GM21515 (cell line): ENCODE measurements around the gene CIB2.
"Not testable (repeated sequence)": the region's sequence is repeated elsewhere in the genome, so short reads cannot be mapped to it uniquely, and the experiment has no call there.

ENCODE experiments used
- ATAC-seq: cut with Tn5 transposase; IDR thresholded peaks from one replicate; pipeline ENCODE4 v1.9.1; 2021; ENCODE audit not compliant: unreplicated experiment

CIB2 gene

GRCh38 chr15:78131295-78132061 is at the start of gene CIB2:
Gene CIB2 (minus strand): TSS chr15:78131445. CDS start chr15:78131215, 230 bp downstream.
- peak; percentile 77 for ATAC-seq

DNA sequence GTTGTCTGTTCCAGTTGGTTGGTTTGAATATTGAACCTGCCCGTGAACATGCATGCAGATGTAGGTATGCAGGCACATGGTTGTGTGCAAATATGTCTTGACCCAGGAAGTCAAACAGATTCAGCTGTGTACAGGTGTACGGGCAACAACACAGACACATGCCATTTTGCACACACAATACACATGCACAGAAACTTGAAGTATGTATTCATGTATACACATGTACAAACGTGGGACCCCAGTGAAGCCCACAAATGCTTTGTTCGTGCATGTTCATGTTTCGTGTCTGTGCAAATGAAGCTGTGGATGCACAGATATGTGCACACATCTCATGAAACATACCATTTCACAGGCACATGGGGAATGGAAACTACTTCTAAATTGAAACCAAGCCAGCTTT is 48.7 kb upstream of the CIB2 start:
- ATAC-seq, result no peak

- ATAC-seq, result no peak
Observed at GRCh38 chr15:78179286-78179840, 48.1 kb upstream of the CIB2 start.

DNA sequence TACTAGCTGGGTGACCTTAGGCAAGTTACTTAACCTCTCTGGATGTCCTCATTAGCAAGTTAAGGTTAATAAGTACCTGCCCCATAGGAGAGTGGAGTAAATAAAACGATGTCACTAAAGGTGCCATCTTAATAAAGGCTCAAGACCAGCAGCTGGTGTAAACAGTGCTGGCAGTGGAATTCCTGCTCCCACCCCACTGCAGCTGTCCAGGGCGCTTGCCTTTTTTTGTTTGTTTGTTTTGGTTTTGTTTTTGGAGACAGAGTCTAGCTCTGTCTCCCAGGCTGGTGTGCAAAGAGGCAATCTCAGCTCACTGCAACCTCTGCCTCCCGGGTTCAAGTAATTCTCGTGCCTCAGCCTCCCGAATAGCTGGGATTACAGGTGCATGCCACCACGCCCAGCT is 46.8 kb upstream of the CIB2 start:
- ATAC-seq, result no peak

- no peak for ATAC-seq
Observed at GRCh38 chr15:78177447-78177873, 46.2 kb upstream of the CIB2 start.

DNA sequence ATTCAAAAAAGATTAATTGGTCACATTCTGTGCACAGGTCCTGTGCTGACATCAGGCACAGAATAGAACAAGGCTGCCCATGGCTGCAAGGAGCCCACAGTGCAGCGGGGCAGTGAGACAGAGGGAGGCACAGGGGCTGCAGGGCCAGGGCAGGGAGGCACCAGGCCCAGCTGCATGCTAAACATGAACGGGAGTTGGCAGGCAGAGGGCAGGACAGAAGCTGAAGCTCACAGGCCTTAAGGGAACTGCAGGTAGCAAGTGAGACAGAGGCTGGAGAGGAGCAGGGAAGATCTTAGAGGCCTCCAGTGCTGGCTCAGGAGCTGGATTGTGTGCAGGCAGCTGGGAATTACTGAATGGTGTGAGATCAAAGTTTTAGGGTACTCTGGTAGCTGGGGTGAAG is 44.1 kb upstream of the CIB2 start:
- no peak for ATAC-seq

DNA sequence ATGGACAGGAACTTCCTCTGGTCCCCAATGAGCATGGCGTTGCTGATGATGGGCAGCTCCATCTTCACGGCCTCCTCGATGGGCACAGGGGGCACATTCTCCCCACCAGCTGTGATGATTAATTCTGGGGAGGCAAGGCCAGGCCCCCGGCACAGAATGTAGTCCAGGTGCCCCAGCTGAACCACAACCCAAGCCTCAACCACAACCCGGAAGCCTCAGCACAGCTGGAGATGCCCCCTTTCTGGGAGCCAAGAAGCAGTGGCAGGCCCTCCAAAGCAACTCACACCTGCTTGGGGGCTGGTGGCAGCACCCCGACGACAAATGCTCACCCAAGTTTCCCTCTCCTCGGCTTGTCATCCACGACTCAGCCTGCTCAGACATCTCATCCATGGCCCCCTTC is 43.2 kb upstream of the CIB2 start:
- no peak for ATAC-seq

DNA sequence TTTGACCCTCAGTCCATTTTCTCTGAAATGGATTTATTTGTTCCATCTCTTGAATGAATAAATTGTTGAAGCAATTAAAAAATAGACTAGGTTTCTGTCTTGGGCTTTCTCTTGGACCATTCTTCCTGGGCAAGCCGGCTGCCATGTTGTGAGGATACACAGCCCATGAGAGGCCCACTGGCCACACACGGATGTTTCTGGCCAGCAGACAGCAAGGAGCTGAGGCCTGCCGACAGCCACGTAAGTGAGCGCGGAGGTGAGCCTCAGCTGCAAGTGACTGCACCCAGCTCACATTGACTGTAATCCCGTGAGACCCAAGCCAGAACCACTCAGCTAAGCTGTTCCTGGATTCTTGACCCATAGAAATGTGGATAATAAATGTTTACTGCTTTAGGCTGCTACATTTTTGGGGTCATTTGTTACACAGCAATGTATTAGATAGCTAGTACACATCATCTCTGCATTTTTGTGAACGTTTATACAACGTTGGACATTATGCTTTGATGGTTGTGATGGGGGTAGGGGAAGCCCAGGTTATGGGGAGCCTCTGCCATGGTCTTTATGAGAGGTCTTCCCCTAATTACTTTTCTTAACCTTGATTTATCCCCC is 40.7 kb upstream of the CIB2 start:
- ATAC-seq, result no peak

DNA sequence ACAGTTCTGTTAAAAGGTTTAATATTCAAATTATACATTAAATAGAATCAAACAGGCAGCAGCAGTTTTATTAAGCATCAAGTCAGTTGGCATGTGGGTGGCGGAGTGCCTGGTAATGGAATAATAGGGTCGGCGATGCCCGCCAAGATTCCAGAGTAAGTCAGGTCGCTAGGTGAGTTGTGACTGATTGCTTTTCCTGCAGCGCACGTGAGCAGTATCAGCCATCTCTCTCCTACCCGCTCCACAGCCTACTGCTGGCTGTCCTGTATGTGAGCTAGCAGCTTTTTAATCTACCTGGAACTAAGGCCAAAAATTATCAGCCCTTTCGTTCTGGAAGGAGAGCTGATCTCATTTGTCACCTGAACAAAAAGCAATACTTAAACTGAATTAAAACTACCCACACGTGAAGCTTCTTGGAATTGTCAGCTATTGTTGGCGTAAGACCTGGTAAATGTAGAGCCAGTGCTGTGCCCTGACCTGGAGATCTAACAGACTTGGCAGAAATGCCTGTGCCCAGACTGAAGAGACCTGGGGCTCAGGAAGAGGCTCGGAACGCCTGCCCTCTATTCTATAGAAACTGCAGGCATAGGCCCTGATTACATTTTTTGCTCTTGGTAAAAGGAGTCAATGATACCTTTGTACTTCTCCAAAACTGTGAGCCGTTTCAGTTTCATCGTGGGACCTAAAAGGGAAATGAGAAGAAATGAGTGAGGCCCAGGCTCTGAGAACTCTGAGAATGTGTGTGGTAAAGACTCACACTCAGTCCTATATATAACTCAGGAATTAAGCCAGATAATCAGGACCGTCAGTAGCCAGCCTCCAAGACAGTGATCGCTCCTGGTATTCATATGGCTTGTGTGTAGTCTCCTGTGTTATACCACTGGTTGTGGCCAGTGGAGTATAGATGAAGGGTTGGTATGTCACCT is 39.9 kb upstream of the CIB2 start:
- ATAC-seq, result peak; percentile 69

DNA sequence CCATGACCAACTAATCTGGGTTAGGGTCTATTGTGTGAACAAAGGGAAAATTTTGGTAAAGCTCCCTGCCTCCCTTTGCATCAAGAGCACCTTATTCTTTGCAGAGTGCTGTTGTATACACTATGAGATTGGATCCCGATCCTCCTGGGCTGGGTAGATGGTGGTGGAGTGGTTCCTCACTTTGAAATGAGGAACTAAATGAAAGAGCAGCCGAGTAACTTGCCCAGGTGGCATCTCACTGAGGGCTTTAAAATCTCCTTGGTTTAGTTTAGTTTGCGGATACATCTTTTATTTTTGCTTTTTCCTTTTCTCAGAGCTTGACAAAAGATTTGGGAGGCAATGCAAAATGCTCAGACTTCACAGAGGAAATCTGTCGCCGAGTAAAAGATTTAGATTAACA is 37.4 kb upstream of the CIB2 start:
- no peak for ATAC-seq

DNA sequence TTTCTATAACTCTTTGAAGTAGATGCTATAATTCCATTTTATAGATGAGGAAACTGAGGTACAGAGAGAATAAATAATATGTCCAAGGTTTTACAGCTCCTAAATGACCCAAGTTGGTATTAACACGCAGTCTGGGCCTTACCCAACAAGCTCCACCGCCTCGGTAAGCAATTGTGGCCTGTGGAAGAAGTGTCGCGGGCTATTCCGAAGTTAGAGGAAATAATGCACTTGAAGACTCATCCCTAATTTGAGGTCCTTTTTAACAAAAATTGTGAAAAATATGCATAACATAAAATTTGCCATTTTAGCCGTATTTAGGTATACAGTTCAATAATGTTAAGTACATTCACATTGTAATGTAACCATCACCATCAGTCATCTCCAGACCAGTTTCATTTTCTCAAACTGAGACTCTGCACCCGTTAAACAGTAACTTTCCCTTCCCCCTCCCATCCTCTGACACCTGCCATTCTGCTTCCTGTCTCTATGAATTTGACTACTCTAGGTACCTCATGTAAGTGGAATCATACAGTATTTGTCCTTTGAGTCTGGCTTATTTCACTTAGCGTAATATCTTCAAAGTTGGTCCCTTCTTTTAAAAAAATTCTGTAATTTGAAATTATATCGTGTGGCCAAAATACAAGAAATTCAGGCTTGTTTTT is 36.1 kb upstream of the CIB2 start:
- ATAC-seq, result peak; percentile 61

- ATAC-seq, result no peak
Observed at GRCh38 chr15:78164010-78164409, 32.8 kb upstream of the CIB2 start.

GRCh38 chr15:78162038-78162437 is 30.8 kb upstream of the CIB2 start:
- ATAC-seq, result no peak

- no peak for ATAC-seq
Observed at GRCh38 chr15:78159395-78159794, 28.1 kb upstream of the CIB2 start.

DNA sequence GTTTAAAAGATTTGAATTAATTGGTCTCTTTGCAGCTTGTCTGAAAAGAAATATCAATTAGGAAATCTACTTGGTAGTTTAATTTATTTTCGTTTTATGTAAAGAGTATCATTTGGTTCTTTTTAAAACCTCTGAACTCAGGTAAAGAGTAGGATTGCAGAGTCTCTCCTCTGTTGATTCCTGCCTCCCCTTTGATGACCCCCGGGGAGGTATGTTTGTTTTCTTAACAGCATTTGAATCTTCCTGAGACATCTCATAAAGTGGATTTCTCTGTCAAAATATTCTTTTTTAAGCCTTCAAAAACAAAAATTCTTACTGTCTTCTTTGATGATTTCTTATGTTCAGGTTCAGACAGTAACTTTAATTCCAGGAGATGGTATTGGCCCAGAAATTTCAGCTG is 26.0 kb upstream of the CIB2 start:
- ATAC-seq, result no peak

- ATAC-seq, result no peak
Observed at GRCh38 chr15:78156653-78157052, 25.4 kb upstream of the CIB2 start.

- no peak for ATAC-seq
Observed at GRCh38 chr15:78155355-78155939, 24.2 kb upstream of the CIB2 start.

DNA sequence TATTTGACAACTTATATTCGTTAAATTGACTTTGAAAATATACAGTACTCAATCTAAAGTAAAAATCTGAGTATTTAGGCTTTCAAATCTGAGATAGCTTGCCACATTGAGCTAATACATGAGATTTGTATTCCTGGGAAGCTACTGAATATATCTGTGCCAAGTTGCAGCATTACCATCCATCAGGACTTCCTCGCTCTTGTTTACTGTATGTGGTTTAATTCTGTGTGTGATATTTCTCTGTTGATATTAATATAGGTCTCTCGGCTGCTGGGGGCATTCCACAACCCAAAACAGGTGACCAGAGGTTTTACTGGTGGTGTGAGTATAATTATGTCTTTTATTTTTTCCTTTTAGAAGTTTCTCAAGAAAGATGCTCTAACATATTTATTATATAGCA is 23.7 kb upstream of the CIB2 start:
- ATAC-seq, result no peak

DNA sequence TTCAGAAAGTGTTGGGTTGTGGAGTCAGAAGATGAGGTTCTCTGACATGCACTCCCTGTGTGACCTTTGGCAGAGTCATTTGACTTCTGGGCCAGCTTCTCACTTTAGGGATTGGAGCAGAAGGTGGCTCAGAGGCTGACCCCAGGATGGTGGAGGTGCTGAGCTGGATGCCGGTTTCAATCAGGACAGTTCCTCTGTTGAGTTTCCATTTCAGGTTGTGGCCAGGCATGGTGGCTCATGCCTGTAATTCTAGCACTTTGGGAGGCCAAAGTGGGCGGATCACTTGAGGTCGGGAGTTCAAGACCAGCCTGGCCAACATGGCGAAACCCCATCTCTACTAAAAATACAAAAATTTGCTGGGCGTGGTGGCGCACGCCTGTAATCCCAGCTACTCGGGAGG is 19.8 kb upstream of the CIB2 start:
- ATAC-seq, result not testable (repeated sequence)
